ENCODE measurements around the gene H6PD. TPM values are rescaled to one million over a fixed set of nuclear protein-coding genes. Genes with fewer than 3 reads are reported as not detected.

Gene H6PD
- total and polyA plus RNA-seq, 8 donors, result 3.2 to 54.3 (median 22.7) TPM

GRCh38 chr1:9239622-9240401 lies 5.2 kb downstream of the H6PD start:
- WGBS, 5 donors, result 45 to 74% (median 68%) methylated on average over 16 of the region's 16 CpGs
- H3K9me3 ChIP-seq, result no peaks in the 10 kb centered on the region
- peak overlapping the region in 1 of 4 donors; percentile 8 for H3K4me3 ChIP-seq
- H3K36me3 ChIP-seq, result peaks cover 0 to 6% (median under 1%) of the 10 kb centered on the region in 4 donors
- H3K27me3 ChIP-seq, result no peaks in the 10 kb centered on the region
- peak; percentile 57 to 64 for DNase-seq
- peak overlapping the region; percentile 15 to 98 (median 96) for H3K27ac ChIP-seq
- peaks cover 90 to 97% (median 96%) of the 10 kb centered on the region in 4 donors for H3K4me1 ChIP-seq
- TF ChIP-seq POLR2A (IDR thresholded peaks at IDR 0.05), result no peak
- TF ChIP-seq EP300 (IDR thresholded peaks at IDR 0.05), result peak; percentile 27
- TF ChIP-seq, protein P1, sequence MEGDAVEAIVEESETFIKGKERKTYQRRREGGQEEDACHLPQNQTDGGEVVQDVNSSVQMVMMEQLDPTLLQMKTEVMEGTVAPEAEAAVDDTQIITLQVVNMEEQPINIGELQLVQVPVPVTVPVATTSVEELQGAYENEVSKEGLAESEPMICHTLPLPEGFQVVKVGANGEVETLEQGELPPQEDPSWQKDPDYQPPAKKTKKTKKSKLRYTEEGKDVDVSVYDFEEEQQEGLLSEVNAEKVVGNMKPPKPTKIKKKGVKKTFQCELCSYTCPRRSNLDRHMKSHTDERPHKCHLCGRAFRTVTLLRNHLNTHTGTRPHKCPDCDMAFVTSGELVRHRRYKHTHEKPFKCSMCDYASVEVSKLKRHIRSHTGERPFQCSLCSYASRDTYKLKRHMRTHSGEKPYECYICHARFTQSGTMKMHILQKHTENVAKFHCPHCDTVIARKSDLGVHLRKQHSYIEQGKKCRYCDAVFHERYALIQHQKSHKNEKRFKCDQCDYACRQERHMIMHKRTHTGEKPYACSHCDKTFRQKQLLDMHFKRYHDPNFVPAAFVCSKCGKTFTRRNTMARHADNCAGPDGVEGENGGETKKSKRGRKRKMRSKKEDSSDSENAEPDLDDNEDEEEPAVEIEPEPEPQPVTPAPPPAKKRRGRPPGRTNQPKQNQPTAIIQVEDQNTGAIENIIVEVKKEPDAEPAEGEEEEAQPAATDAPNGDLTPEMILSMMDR (IDR thresholded peaks at IDR 0.05), result no peak
- peak in 2 of 3 donors; percentile 48 to 65 for TF ChIP-seq POLR2AphosphoS5 (IDR thresholded peaks at IDR 0.05)
- intact Hi-C loops (cut with DNase I; ENCODE audit: low total_unique reads), result no loop called here

DNA sequence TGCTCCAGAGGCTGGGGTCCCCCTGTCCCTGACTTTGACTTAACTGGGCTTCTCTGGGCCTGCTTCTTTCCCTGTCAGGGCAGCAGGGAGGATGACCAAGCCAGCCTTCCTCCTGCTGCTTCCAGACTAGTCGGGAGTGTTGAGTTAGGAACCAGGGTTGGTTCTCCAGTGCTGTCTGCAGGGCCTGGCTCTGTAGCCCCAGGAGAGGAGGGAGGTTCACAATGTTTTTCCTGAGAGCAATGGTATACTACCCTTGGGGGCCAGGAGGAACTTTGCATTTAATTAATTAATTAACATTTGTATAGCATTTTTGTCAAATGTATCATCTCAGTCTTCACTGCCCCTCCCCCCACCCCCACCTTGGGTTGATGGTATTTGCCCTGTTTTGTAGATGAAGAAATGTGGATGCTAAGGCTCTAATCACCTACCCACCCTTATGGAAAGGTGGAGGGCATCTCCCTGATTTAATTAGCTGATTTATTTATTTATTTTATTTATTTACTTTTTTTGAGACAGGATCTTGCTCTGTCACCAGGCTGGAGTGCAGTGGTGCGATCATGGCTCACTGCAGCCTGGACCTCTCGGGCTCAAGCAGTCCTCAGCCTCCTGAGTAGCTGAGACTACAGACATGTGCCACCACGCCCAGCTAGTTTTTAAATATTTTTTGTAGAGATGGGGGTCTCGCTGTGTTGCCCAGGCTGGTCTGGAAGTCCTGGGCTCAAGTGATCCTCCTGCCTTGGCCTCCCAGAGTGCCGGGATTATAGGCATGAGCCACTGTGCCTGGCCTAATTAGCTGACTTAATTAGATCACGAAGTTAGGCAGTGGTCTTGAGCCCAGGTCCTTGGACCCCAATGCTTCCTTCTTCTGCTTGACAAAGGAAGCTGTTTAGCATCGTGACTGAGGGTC lies 6.6 kb downstream of the H6PD start:
- 86 to 89% (median 88%) methylated on average over 8 of the region's 8 CpGs for WGBS, 5 donors
- H3K36me3 ChIP-seq, result peaks cover 0 to 17% (median 13%) of the 10 kb centered on the region in 4 donors
- TF ChIP-seq, protein P1 (IDR thresholded peaks at IDR 0.05), result no peak
- no peak for TF ChIP-seq POLR2A (IDR thresholded peaks at IDR 0.05)
- TF ChIP-seq POLR2AphosphoS5 (IDR thresholded peaks at IDR 0.05), result no peak
- TF ChIP-seq EP300 (IDR thresholded peaks at IDR 0.05), result no peak
- H3K4me3 ChIP-seq, result peak overlapping the region in 1 of 4 donors; percentile 8
- intact Hi-C loops (cut with DNase I; ENCODE audit: low total_unique reads), result no loop called here
- H3K27me3 ChIP-seq, result no peaks in the 10 kb centered on the region
- H3K9me3 ChIP-seq, result no peaks in the 10 kb centered on the region
- no peak for DNase-seq
- H3K4me1 ChIP-seq, result peaks cover 87 to 100% (median 97%) of the 10 kb centered on the region in 4 donors
- H3K27ac ChIP-seq, result peak overlapping the region; percentile 80 to 98 (median 96)

DNA sequence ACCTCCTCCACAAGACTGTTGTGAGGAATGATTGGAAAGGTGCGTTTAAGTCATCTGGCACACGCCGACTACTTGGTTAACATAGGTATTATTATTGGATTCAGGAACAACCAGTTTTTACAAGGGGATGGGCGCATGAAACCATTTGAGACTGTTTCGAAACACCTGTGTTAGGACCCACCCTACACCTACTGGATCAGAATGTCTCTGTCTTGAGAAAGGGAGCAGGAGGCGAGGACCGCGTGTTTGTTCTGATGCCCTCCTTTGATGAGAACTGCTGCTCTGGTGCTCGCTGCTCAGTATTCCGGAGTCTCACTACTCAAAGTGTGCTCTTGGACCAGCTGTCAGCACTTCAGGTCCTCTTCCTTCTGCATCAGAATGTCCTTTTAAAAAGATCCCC lies 7.3 kb downstream of the H6PD start:
- no peak overlapping the region for H3K4me3 ChIP-seq
- DNase-seq, result peak; percentile 37 to 38
- H3K9me3 ChIP-seq, result no peaks in the 10 kb centered on the region
- H3K36me3 ChIP-seq, result peaks cover 0 to 24% (median 20%) of the 10 kb centered on the region in 4 donors
- H3K27ac ChIP-seq, result peak overlapping the region; percentile 80 to 98 (median 96)
- intact Hi-C loops (cut with DNase I; ENCODE audit: low total_unique reads), result no loop called here
- TF ChIP-seq EP300 (IDR thresholded peaks at IDR 0.05) (no peak), POLR2AphosphoS5 (IDR thresholded peaks at IDR 0.05) (no peak), POLR2A (IDR thresholded peaks at IDR 0.05) (no peak)
- TF ChIP-seq, protein P1 (IDR thresholded peaks at IDR 0.05), result no peak
- peaks cover 80 to 100% (median 95%) of the 10 kb centered on the region in 4 donors for H3K4me1 ChIP-seq
- no peaks in the 10 kb centered on the region for H3K27me3 ChIP-seq
- WGBS, 5 donors, result 52 to 74% (median 54%) methylated on average over 10 of the region's 10 CpGs

GRCh38 chr1:9242338-9242969 lies 7.9 kb downstream of the H6PD start:
- no peaks in the 10 kb centered on the region for H3K9me3 ChIP-seq
- TF ChIP-seq, protein P1 (IDR thresholded peaks at IDR 0.05), result no peak
- TF ChIP-seq POLR2A (IDR thresholded peaks at IDR 0.05) (peak in 1 of 4 donors; percentile 8), POLR2AphosphoS5 (IDR thresholded peaks at IDR 0.05) (peak; percentile 57 to 80 (median 58)), EP300 (IDR thresholded peaks at IDR 0.05) (peak; percentile 30)
- intact Hi-C loops (cut with DNase I; ENCODE audit: low total_unique reads), result no loop called here
- peak; percentile 71 to 91 for DNase-seq
- peak overlapping the region; percentile 18 to 36 (median 24) for H3K4me3 ChIP-seq
- H3K36me3 ChIP-seq, result peaks cover 1 to 30% (median 25%) of the 10 kb centered on the region in 4 donors
- H3K27ac ChIP-seq, result peak overlapping the region; percentile 80 to 98 (median 96)
- H3K27me3 ChIP-seq, result no peaks in the 10 kb centered on the region
- 21 to 38% (median 35%) methylated on average over 9 to 10 of the region's 10 CpGs for WGBS, 5 donors
- peaks cover 78 to 100% (median 96%) of the 10 kb centered on the region in 4 donors for H3K4me1 ChIP-seq

All from stomach (tissue), 9 donors.